GM12878 (cell line): ENCODE results near the gene PLRG1.

Experiments
- CTCF ChIP-seq, 3 experiments: IDR thresholded peaks in 2 of 3; conservative IDR thresholded peaks in 1 of 3; 2 replicates each; pipeline ENCODE4 v1.5.1; 2011; ENCODE audit warnings: low read depth in 3 of 3, low read length in 3 of 3, mild to moderate bottlenecking in 3 of 3, control low read depth in 2 of 3, moderate library complexity in 2 of 3, inconsistent platforms in 1 of 3, mixed read lengths in 1 of 3; ENCODE audit not compliant: control insufficient read depth in 2 of 3, insufficient read depth in 1 of 3; ENCODE audit errors: extremely low read depth in 1 of 3
- SUZ12 ChIP-seq: fragments of 200-600 bp; sonication (generic); IDR thresholded peaks from one replicate; pipeline ENCODE4 v1.6.1; 2018; ENCODE audit warnings: antibody characterized with exemption, mild to moderate bottlenecking; ENCODE audit not compliant: unreplicated experiment
- TCF7 ChIP-seq: IDR thresholded peaks from 2 replicates; pipeline ENCODE4 v1.6.1; 2014; ENCODE audit warnings: antibody characterized with exemption, borderline replicate concordance

DNA sequence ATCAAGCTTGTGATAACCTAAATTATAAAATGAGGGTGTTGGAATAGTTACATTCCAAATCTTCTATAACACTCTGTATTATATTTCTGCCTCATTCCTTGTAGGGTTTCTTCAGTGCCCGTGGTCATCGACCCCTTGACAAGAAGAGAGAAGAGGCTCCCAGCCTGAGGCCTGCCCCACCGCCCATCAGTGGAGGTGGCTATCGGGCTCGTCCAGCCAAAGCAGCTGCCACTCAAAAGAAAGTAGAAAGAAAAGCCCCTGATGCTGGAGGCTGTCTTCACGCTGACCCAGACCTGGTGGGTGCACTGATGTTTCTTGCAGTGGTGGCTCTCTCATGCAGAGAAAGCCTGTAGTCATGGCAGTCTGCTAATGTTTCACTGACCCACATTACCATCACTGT, 15.5 kb upstream of the PLRG1 start:
- TF ChIP-seq CTCF (IDR thresholded peaks at IDR 0.05 in 2 of 3, conservative IDR thresholded peaks at IDR 0.05 in 1 of 3; ENCODE audit: control insufficient read depth in 2 of 3, extremely low read depth in 1 of 3, insufficient read depth in 1 of 3, low read depth in 3 of 3, low read length in 3 of 3) (no peak), SUZ12 (no peak), TCF7 (no peak)
